Endothelial cell of umbilical vein (primary cell): Measurements from ENCODE around the gene RUVBL1. TPM values are rescaled to one million over a fixed set of nuclear protein-coding genes. Genes with fewer than 3 reads are reported as not detected.

Experiments used
- BruUV-seq: library from RNA; stranded (reverse); fragments of 400-500 nt; replicated peaks from 2 replicates; lab custom pipeline; 2021; lab: Mats Ljungman, UMichigan
- CTCF ChIA-PET: fragments of 300-600, 350-600 bp; sonication (Branson Sonifier 250); formaldehyde crosslinking; loops from one replicate; lab custom pipeline; 2021; ENCODE audit warnings: antibody characterized with exemption, inconsistent platforms; lab: Charles Lee
- POLR2A ChIA-PET: fragments of 300-600, 350-600 bp; sonication (Branson Sonifier 250); formaldehyde crosslinking; loops from one replicate; lab custom pipeline; 2021; ENCODE audit warnings: antibody characterized with exemption, inconsistent platforms; lab: Charles Lee
- DNase-seq: peaks from one replicate; pipeline ENCODE4 v3.0.0-alpha.2; 2011; ENCODE audit warnings: low read depth, low spot score
- FAIRE-seq: peaks from 2 replicates; lab custom pipeline; 2011; peaks lifted over from hg19 to GRCh38; lab: Jason Lieb, UNC
- H2AFZ ChIP-seq: 2 replicates; pipeline ENCODE4 v1.6.0; 2012; ENCODE audit warnings: low read depth, low read length, control low read depth, inconsistent platforms
- H3K27ac ChIP-seq: 2 replicates; pipeline ENCODE4 v1.5.1; 2011; ENCODE audit warnings: low read depth, mild to moderate bottlenecking, control low read depth, low read length, moderate library complexity; ENCODE audit not compliant: insufficient read depth
- H3K27me3 ChIP-seq, 2 experiments: 2 replicates each; pipeline versions ENCODE4 v1.6.0 to v1.6.1; 2011; ENCODE audit warnings: low read length in 2 of 2, mixed read lengths in 1 of 2; ENCODE audit not compliant: control insufficient read depth in 2 of 2, insufficient read depth in 2 of 2
- H3K36me3 ChIP-seq, 2 experiments: 2 replicates in 1 of 2; 3 replicates in 1 of 2; pipeline ENCODE4 v1.5.1; 2011; ENCODE audit warnings: low read length in 2 of 2, mild to moderate bottlenecking in 1 of 2, moderate library complexity in 1 of 2; ENCODE audit not compliant: control insufficient read depth in 2 of 2, insufficient read depth in 2 of 2; ENCODE audit errors: extremely low read depth in 1 of 2
- H3K4me1 ChIP-seq: 3 replicates; pipeline ENCODE4 v1.5.1; 2011; ENCODE audit warnings: mild to moderate bottlenecking, low read length; ENCODE audit not compliant: control insufficient read depth, insufficient read depth; ENCODE audit errors: extremely low read depth
- H3K4me2 ChIP-seq: 2 replicates; pipeline ENCODE4 v1.6.1; 2011; ENCODE audit warnings: low read length, control low read depth, mixed read lengths; ENCODE audit not compliant: insufficient read depth
- H3K4me3 ChIP-seq, 3 experiments: fragments of 200-600 bp in 1 of 3; sonication (generic), shearing (Covaris generic) in 1 of 3; replicated peaks in 1 of 3; 2 replicates each; pipeline ENCODE4 v1.5.1; 2011 to 2016; ENCODE audit warnings: control low read depth in 3 of 3, low read length in 3 of 3, mild to moderate bottlenecking in 2 of 3, inconsistent platforms in 1 of 3, low read depth in 1 of 3, moderate library complexity in 1 of 3; ENCODE audit not compliant: insufficient read depth in 1 of 3
- H3K79me2 ChIP-seq: 2 replicates; pipeline ENCODE4 v1.6.0; 2012; ENCODE audit warnings: low read length, inconsistent platforms; ENCODE audit not compliant: control insufficient read depth, insufficient read depth
- H3K9ac ChIP-seq: replicated peaks from 2 replicates; pipeline ENCODE3; 2011; ENCODE audit warnings: low read length, control low read depth; ENCODE audit not compliant: insufficient read depth; ENCODE audit errors: extremely low read depth
- H3K9me1 ChIP-seq: replicated peaks from 3 replicates; pipeline ENCODE4 v1.6.0; 2011; ENCODE audit warnings: mild to moderate bottlenecking, low read length; ENCODE audit not compliant: control insufficient read depth, insufficient read depth; ENCODE audit errors: extremely low read depth
- H3K9me3 ChIP-seq: replicated peaks from 2 replicates; pipeline ENCODE4 v1.5.1; 2012; ENCODE audit warnings: low read length, inconsistent platforms; ENCODE audit not compliant: control insufficient read depth, insufficient read depth
- H4K20me1 ChIP-seq: replicated peaks from 2 replicates; pipeline ENCODE3; 2011; ENCODE audit warnings: mild to moderate bottlenecking, low read length; ENCODE audit not compliant: control insufficient read depth, insufficient read depth; ENCODE audit errors: extremely low read depth
- CTCF ChIP-seq, 2 donors: IDR thresholded peaks; 1 replicate in 1 of 2; 2 replicates in 1 of 2; pipeline ENCODE4 v1.5.1; 2011; ENCODE audit warnings: low read length in 2 of 2, mild to moderate bottlenecking in 2 of 2, moderate library complexity in 2 of 2, control low read depth in 1 of 2, inconsistent platforms in 1 of 2, low read depth in 1 of 2; ENCODE audit not compliant: insufficient read depth in 1 of 2; ENCODE audit errors: extremely low read depth in 1 of 2
- EZH2 ChIP-seq: IDR thresholded peaks from 2 replicates; pipeline ENCODE4 v1.6.1; 2012; ENCODE audit warnings: borderline replicate concordance, low read depth, mild to moderate bottlenecking, moderate library complexity, low read length, inconsistent platforms; ENCODE audit not compliant: severe bottlenecking
- FOS ChIP-seq: IDR thresholded peaks from 2 replicates; pipeline ENCODE4 v1.6.1; 2011; ENCODE audit warnings: mild to moderate bottlenecking, low read length, moderate library complexity, borderline replicate concordance; ENCODE audit not compliant: insufficient read depth
- GATA2 ChIP-seq: IDR thresholded peaks from 2 replicates; pipeline ENCODE4 v1.7.0; 2011; ENCODE audit warnings: low read depth, mild to moderate bottlenecking, moderate library complexity, mixed read lengths, low read length; ENCODE audit not compliant: insufficient read length, insufficient read depth
- JUN ChIP-seq: IDR thresholded peaks from 2 replicates; pipeline ENCODE4 v1.6.1; 2011; ENCODE audit warnings: borderline replicate concordance, low read depth; ENCODE audit not compliant: insufficient read length, insufficient read depth
- MAX ChIP-seq: IDR thresholded peaks from 2 replicates; pipeline ENCODE4 v1.6.1; 2011; ENCODE audit not compliant: insufficient read depth, insufficient read length
- MYC ChIP-seq: IDR thresholded peaks from one replicate; pipeline ENCODE4 v1.6.1; 2011; ENCODE audit warnings: mild to moderate bottlenecking, low read depth, low read length
- POLR2A ChIP-seq: IDR thresholded peaks from 2 replicates; pipeline ENCODE4 v1.6.1; 2012; ENCODE audit warnings: low read depth, mild to moderate bottlenecking, control low read depth, low read length
- POLR2AphosphoS5 ChIP-seq: IDR thresholded peaks from 2 replicates; pipeline ENCODE4 v1.6.1; 2012; ENCODE audit warnings: low read depth, mild to moderate bottlenecking, control low read depth, low read length, moderate library complexity; ENCODE audit not compliant: insufficient read depth
- dilution Hi-C: fragments of 300-500 bp; cut with MboI; formaldehyde crosslinking; loops from one replicate; pipeline ENCODE4 v1.15.0; 2019; ENCODE audit warnings: low sequenced_read_pairs; ENCODE audit not compliant: extremely low pct_ligation_motif_present
- intact Hi-C: fragments of 100-400 bp; cut with micrococcal nuclease; formaldehyde crosslinking; loops from one replicate; pipeline ENCODE4 v1.10.0; 2022
- polyA plus RNA-seq, 4 experiments: library from polyadenylated mRNA; depleted of rRNA in 3 of 4; stranded (reverse) in 3 of 4; unstranded in 1 of 4; fragments of >200 nt; gene quantifications; 2 replicates each; pipeline versions ENCODE4 v1.2.1 to v1.2.3, GENCODE V29; 2011 to 2012; ENCODE audit warnings: missing spikeins in 1 of 4
- total RNA-seq: library from RNA; stranded (reverse); gene quantifications from 2 replicates; pipeline ENCODE4 v1.2.3, GENCODE V29; 2021

RUVBL1 gene
- total and polyA plus RNA-seq, 2 donors (not counting 3 experiments of a cell fraction or from before 2014, with no cell fraction given): 52.5 to 58.5 TPM

- Histone ChIP-seq H3K4me3 (no peak overlapping the region), H3K4me2 (no peak overlapping the region)
- intact Hi-C loops: no loop called here
Measured at GRCh38 chr3:128040660-128041059, 83.0 kb downstream of the RUVBL1 start.

More at GRCh38 chr3:128040660-128041059, 83.0 kb downstream of the RUVBL1 start:
- H3K27ac ChIP-seq: no peak overlapping the region
- peaks cover 22 to 32% of the 10 kb centered on the region in 2 experiments for H3K27me3 ChIP-seq
- dilution Hi-C loops: no loop called here
- no peaks in the 10 kb centered on the region for H3K4me1 ChIP-seq
- BruUV-seq: no TSS peak
- FAIRE-seq: no peak
- H2AFZ ChIP-seq: no peak overlapping the region
- no peaks in the 10 kb centered on the region for H4K20me1 ChIP-seq
- ChIA-PET POLR2A (no interaction called here), CTCF (no interaction called here)
- H3K9me3 ChIP-seq: no peaks in the 10 kb centered on the region
- no peaks in the 10 kb centered on the region for H3K36me3 ChIP-seq
- no peak for TF ChIP-seq CTCF (IDR thresholded peaks at IDR 0.05; ENCODE audit: extremely low read depth in 1 of 2, insufficient read depth in 1 of 2, low read depth in 1 of 2, low read length in 2 of 2)
- TF ChIP-seq FOS: no peak
- TF ChIP-seq MAX: no peak
- no peak for TF ChIP-seq EZH2
- TF ChIP-seq POLR2AphosphoS5: no peak
- no peak for TF ChIP-seq POLR2A
- no peak for TF ChIP-seq GATA2
- TF ChIP-seq JUN: no peak
- TF ChIP-seq MYC: no peak
- no peak for DNase-seq
- no peaks in the 10 kb centered on the region for H3K79me2 ChIP-seq
- H3K9ac ChIP-seq: no peak overlapping the region
- no peaks in the 10 kb centered on the region for H3K9me1 ChIP-seq
